OCI-LY7 (cell line): Measurements from ENCODE around the gene IFI30. TPM values are rescaled to one million over a fixed set of nuclear protein-coding genes. Genes with fewer than 3 reads are reported as not detected.

Experiments used
- BruUV-seq: library from RNA; stranded (reverse); fragments of 400-500 nt; replicated peaks from 2 replicates; lab custom pipeline; 2021; lab: Mats Ljungman, UMichigan
- CTCF ChIA-PET: fragments of 300-600 bp; sonication (Branson Sonifier 250); formaldehyde crosslinking; loops from one replicate; lab custom pipeline; 2022; ENCODE audit warnings: antibody characterized with exemption; ENCODE audit not compliant: unreplicated experiment; lab: Charles Lee
- POLR2A ChIA-PET: fragments of 300-600 bp; sonication (Branson Sonifier 250); formaldehyde crosslinking; loops from one replicate; lab custom pipeline; 2022; ENCODE audit warnings: antibody characterized with exemption; lab: Charles Lee
- DNase-seq: peaks from one replicate; pipeline ENCODE4 v3.0.0-alpha.2; 2015; ENCODE audit warnings: low spot score
- H2AFZ ChIP-seq: fragments of 200-600 bp; sonication (generic), shearing (Covaris generic); 2 replicates; pipeline ENCODE4 v1.6.1; 2014; ENCODE audit warnings: mild to moderate bottlenecking, antibody characterized with exemption, low read length, moderate library complexity
- H3K27ac ChIP-seq: fragments of 200-600 bp; sonication (generic); 2 replicates; pipeline ENCODE4 v1.5.1; 2014; ENCODE audit warnings: mixed run types, low read depth, mild to moderate bottlenecking, moderate library complexity, low read length, inconsistent platforms; ENCODE audit not compliant: poor library complexity, severe bottlenecking
- H3K36me3 ChIP-seq: fragments of 200-600 bp; sonication (generic); 2 replicates; pipeline ENCODE4 v1.6.1; 2014; ENCODE audit warnings: mild to moderate bottlenecking, antibody characterized with exemption, low read length, moderate library complexity, mixed read lengths; ENCODE audit not compliant: insufficient read depth
- H3K4me1 ChIP-seq: fragments of 200-600 bp; sonication (generic); 2 replicates; pipeline ENCODE4 v1.5.1; 2014; ENCODE audit warnings: mild to moderate bottlenecking, low read length; ENCODE audit not compliant: insufficient read depth, poor library complexity, severe bottlenecking
- H3K4me2 ChIP-seq: fragments of 200-600 bp; sonication (generic); 2 replicates; pipeline ENCODE4 v1.6.1; 2014; ENCODE audit warnings: mild to moderate bottlenecking, low read length
- H3K4me3 ChIP-seq: fragments of 200-600 bp; sonication (generic); 2 replicates; pipeline ENCODE4 v1.5.1; 2014; ENCODE audit warnings: mild to moderate bottlenecking, low read depth, low read length; ENCODE audit not compliant: poor library complexity, severe bottlenecking
- H3K79me2 ChIP-seq: fragments of 200-600 bp; sonication (generic); 2 replicates; pipeline ENCODE4 v1.6.1; 2016; ENCODE audit warnings: low read depth, mild to moderate bottlenecking, low read length, moderate library complexity, mixed read lengths; ENCODE audit not compliant: insufficient read depth
- H3K9me2 ChIP-seq: fragments of 200-600 bp; sonication (generic); 2 replicates; pipeline ENCODE4 v1.6.1; 2016; ENCODE audit warnings: mild to moderate bottlenecking, low read length, mixed read lengths; ENCODE audit not compliant: insufficient read depth
- H3K9me3 ChIP-seq: fragments of 200-600 bp; sonication (generic); 2 replicates; pipeline ENCODE4 v1.6.1; 2014; ENCODE audit warnings: mild to moderate bottlenecking, mixed run types, low read length, mixed read lengths
- H4K20me1 ChIP-seq: fragments of 200-600 bp; sonication (generic); 2 replicates; pipeline ENCODE4 v1.6.1; 2014; ENCODE audit warnings: mild to moderate bottlenecking, antibody characterized with exemption, low read length, moderate library complexity, mixed read lengths; ENCODE audit not compliant: insufficient read depth
- EZH2phosphoT487 ChIP-seq: fragments of 200-600 bp; sonication (generic); IDR thresholded peaks from 2 replicates; pipeline ENCODE4 v1.6.1; 2018; ENCODE audit warnings: low read depth, borderline replicate concordance, mild to moderate bottlenecking, mixed run types, antibody characterized with exemption, low read length, moderate library complexity, mixed read lengths
- intact Hi-C: fragments of 100-400 bp; cut with micrococcal nuclease; formaldehyde crosslinking; loops from one replicate; pipeline ENCODE4 v1.10.0; 2022; ENCODE audit not compliant: unreplicated experiment
- total RNA-seq, 2 experiments: library from RNA; depleted of rRNA in 1 of 2; stranded (reverse); fragments of >200 nt in 1 of 2; shearing (Covaris generic) in 1 of 2; gene quantifications; 2 replicates each; pipeline ENCODE4 v1.2.3, GENCODE V29; 2014 to 2022
- TF ChIP-seq, protein P1 (sequence below): fragments of 200-600 bp; sonication (generic); conservative IDR thresholded peaks from 2 replicates; pipeline ENCODE4 v1.5.1; 2014; ENCODE audit warnings: mild to moderate bottlenecking, antibody characterized with exemption, low read length, moderate library complexity, mixed read lengths

Gene IFI30
- total RNA-seq, 2 experiments from 2014 or later, result 170 to 195 TPM

DNA sequence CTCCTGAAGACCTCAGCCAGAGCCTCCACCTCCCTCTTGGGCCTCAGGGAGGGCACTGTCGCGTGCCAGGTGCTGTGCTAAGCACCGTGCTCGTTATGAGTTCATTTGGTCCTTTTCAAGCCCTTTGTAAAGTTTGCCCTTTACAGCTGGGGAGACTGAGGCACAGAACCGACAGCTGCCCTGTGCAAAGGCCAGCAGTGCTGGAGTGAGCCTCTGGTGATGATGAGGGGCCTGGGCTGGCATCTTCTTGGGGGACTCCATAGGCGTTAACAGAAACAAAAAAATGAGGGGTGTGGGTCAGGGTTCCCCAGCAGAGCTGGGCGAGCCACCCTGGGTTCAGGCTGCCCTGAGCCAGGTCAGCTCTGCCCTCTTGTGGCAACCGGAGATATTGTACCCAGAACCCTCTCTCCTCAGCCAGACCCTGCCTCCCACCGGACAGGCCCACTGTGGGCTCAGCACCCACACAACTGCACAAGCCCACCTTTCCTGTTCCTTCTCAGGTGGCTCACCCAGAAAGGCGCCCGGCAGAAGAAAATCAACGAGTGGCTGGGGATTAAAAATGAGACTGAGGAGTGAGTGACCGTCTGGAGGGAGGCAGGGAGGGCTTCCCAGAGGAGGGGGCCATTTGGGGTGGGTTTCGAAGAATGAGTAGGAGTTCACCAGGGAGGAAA is 5.5 kb upstream of the IFI30 start:
- Histone ChIP-seq H3K4me1 (peaks cover 54% of the 10 kb centered on the region), H3K4me3 (no peak overlapping the region), H2AFZ (no peak overlapping the region), H3K4me2 (no peak overlapping the region), H3K79me2 (no peaks in the 10 kb centered on the region), H3K9me2 (no peaks in the 10 kb centered on the region), H3K27ac (peak overlapping the region; percentile 93), H3K9me3 (no peaks in the 10 kb centered on the region), H4K20me1 (no peaks in the 10 kb centered on the region), H3K36me3 (peaks cover 21% of the 10 kb centered on the region)
- ChIA-PET CTCF (interaction anchor here (0.5 kb wide), 1 partner anchor 14 kb away, joined by 3 read pairs; no protein-coding TSS in a partner anchor), POLR2A (interaction anchor here (0.9 kb wide), 1 partner anchor 48 kb away, joined by 7 read pairs; no protein-coding TSS in a partner anchor)
- intact Hi-C loops, result loop anchor here (2.0 to 5.0 kb wide), 3 partner anchors 25 to 161 kb away; partner anchors contain the start of genes ARRDC2 and MPV17L2
- TF ChIP-seq EZH2phosphoT487, result no peak
- TF ChIP-seq, protein P1, sequence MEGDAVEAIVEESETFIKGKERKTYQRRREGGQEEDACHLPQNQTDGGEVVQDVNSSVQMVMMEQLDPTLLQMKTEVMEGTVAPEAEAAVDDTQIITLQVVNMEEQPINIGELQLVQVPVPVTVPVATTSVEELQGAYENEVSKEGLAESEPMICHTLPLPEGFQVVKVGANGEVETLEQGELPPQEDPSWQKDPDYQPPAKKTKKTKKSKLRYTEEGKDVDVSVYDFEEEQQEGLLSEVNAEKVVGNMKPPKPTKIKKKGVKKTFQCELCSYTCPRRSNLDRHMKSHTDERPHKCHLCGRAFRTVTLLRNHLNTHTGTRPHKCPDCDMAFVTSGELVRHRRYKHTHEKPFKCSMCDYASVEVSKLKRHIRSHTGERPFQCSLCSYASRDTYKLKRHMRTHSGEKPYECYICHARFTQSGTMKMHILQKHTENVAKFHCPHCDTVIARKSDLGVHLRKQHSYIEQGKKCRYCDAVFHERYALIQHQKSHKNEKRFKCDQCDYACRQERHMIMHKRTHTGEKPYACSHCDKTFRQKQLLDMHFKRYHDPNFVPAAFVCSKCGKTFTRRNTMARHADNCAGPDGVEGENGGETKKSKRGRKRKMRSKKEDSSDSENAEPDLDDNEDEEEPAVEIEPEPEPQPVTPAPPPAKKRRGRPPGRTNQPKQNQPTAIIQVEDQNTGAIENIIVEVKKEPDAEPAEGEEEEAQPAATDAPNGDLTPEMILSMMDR, result peak; percentile 90
- BruUV-seq, result no TSS peak
- peak; percentile 78 for DNase-seq

DNA sequence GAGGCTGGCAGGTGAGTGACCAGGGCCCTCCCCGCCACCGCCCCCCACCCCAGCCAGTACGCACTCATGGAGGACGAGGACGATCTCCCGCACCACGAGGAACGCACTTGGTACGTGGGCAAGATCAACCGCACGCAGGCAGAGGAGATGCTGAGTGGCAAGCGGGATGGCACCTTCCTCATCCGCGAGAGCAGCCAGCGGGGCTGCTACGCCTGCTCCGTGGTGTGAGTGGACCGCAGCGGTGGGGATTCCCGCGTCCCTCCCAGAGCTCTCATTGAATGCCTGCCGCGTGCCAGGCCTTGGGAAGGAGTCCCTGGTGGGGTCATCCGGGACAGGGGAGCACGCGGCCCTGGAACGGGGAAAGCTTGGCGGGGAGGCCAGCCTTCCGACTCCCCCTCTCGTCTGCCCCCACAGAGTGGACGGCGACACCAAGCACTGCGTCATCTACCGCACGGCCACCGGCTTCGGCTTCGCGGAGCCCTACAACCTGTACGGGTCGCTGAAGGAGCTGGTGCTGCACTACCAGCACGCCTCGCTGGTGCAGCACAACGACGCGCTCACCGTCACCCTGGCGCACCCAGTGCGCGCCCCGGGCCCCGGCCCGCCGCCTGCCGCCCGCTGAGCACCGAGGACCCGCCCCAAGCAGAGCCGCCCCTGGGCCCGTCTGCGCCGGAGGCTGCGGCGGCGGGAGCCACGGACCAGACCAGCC is 4.8 kb upstream of the IFI30 start:
- peaks cover 59% of the 10 kb centered on the region for H3K4me1 ChIP-seq
- TF ChIP-seq, protein P1, result no peak
- no peak for TF ChIP-seq EZH2phosphoT487
- peak overlapping the region; percentile 3; the same call in 1 of the 2 replicates for H2AFZ ChIP-seq
- peaks cover 17% of the 10 kb centered on the region for H3K36me3 ChIP-seq
- H3K4me3 ChIP-seq, result peak overlapping the region; percentile 50
- H3K9me3 ChIP-seq, result no peaks in the 10 kb centered on the region
- DNase-seq, result no peak
- H3K27ac ChIP-seq, result peak overlapping the region; percentile 93
- no TSS peak for BruUV-seq
- POLR2A ChIA-PET, result interaction anchor here (0.9 kb wide), 1 partner anchor 49 kb away, joined by 7 read pairs; no protein-coding TSS in a partner anchor
- H3K79me2 ChIP-seq, result no peaks in the 10 kb centered on the region; the same call in 1 of the 2 replicates
- CTCF ChIA-PET, result no interaction called here
- peak overlapping the region; percentile 74 for H3K4me2 ChIP-seq
- H4K20me1 ChIP-seq, result no peaks in the 10 kb centered on the region
- intact Hi-C loops, result loop anchor here (2.0 to 5.0 kb wide), 3 partner anchors 24 to 162 kb away; partner anchors contain the start of genes ARRDC2 and MPV17L2
- H3K9me2 ChIP-seq, result no peaks in the 10 kb centered on the region
